ENCODE results near the gene CNOT3. TPM values are rescaled to one million over a fixed set of nuclear protein-coding genes. Genes with fewer than 3 reads are reported as not detected.

Gene CNOT3
- total and polyA plus RNA-seq, 2 of the 13 experiments (the other 11 are each of a cell fraction or from before 2014, with no cell fraction given): 4.3 to 5.8 TPM

GRCh38 chr19:54137699-54138488 is at the start of gene CNOT3 (continued):
- peak in 1 of 2 experiments; percentile 41; a peak in 1 of 4 replicates for TF ChIP-seq REST (IDR thresholded peaks at IDR 0.05; ENCODE audit: borderline replicate concordance in 1 of 2, low read depth in 1 of 2, low read length in 2 of 2)
- TF ChIP-seq PCBP1 (IDR thresholded peaks at IDR 0.05; ENCODE audit: borderline replicate concordance, low read depth, low read length): peak; percentile 86; the same call in 1 of the 2 replicates
- TF ChIP-seq ZNF446 (CRISPR knock-in tag; IDR thresholded peaks at IDR 0.05): 0 out of 2 replicates have a peak, but pooled peaks have one; percentile 35
- TF ChIP-seq ZFAT (CRISPR knock-in tag; conservative IDR thresholded peaks at IDR 0.05): no peak
- no peak for TF ChIP-seq ZNF281 (CRISPR knock-in tag; IDR thresholded peaks at IDR 0.05; ENCODE audit: borderline replicate concordance)
- TF ChIP-seq THAP8 (CRISPR knock-in tag; IDR thresholded peaks at IDR 0.05; ENCODE audit: borderline replicate concordance): peak; percentile 70; the same call in 1 of the 2 replicates
- TF ChIP-seq RAD21 (CRISPR knock-in tag; IDR thresholded peaks at IDR 0.05): peak; percentile 27; the same call in 1 of the 2 replicates
- peak; percentile 89 for TF ChIP-seq RBFOX2 (IDR thresholded peaks at IDR 0.05; ENCODE audit: low read depth, low read length)
- 0 out of 2 replicates have a peak, but pooled peaks have one; percentile 61 for TF ChIP-seq ZC3H13 (CRISPR knock-in tag; IDR thresholded peaks at IDR 0.05)
- no peak for TF ChIP-seq ZNF724P (CRISPR knock-in tag; IDR thresholded peaks at IDR 0.05; ENCODE audit: borderline replicate concordance)
- TF ChIP-seq CBX2 (IDR thresholded peaks at IDR 0.05; ENCODE audit: low read depth, low read length): peak; percentile 99
- no peak for TF ChIP-seq CBX2 (CRISPR knock-in tag; IDR thresholded peaks at IDR 0.05; ENCODE audit: low read depth)
- TF ChIP-seq PBX3 (CRISPR knock-in tag; IDR thresholded peaks at IDR 0.05; ENCODE audit: borderline replicate concordance): no peak
- peak; percentile 71; the same call in 1 of the 2 replicates for TF ChIP-seq ZNF747 (CRISPR knock-in tag; IDR thresholded peaks at IDR 0.05; ENCODE audit: borderline replicate concordance)
- TF ChIP-seq ZNF451 (CRISPR knock-in tag; IDR thresholded peaks at IDR 0.05): peak; percentile 67; the same call in 1 of the 2 replicates
- TF ChIP-seq POLR2AphosphoS5 (IDR thresholded peaks at IDR 0.05; ENCODE audit: low read depth, low read length): peak; percentile 72
- TF ChIP-seq HNRNPK (IDR thresholded peaks at IDR 0.05; ENCODE audit: low read depth, low read length, poor library complexity, severe bottlenecking): peak; percentile 45

Data from HepG2 (cell line).